SK-N-SH (cell line): Measurements from ENCODE around the gene CNRIP1. TPM values are rescaled to one million over a fixed set of nuclear protein-coding genes. Genes with fewer than 3 reads are reported as not detected.
A peak's percentile ranks its signal among the peaks of the same experiment; 100 is the strongest.

ENCODE experiments used
- CTCF ChIA-PET: fragments of 300-600, 350-600 bp; formaldehyde crosslinking; extraction: SDS; loops from one replicate; lab custom pipeline; 2021; lab: Yijun Ruan, JAX
- POLR2A ChIA-PET: fragments of 350-600 bp; sonication (Branson Sonifier 250); formaldehyde crosslinking; extraction: SDS; loops from one replicate; lab custom pipeline; 2020; ENCODE audit warnings: antibody characterized with exemption, inconsistent platforms; lab: Yijun Ruan, JAX
- DNase-seq: peaks from one replicate; pipeline ENCODE4 v3.0.0; 2012
- H2AFZ ChIP-seq: fragments of 200-600 bp; sonication (generic); 2 replicates; pipeline ENCODE4 v1.8.1; 2016; ENCODE audit warnings: antibody characterized with exemption, mild to moderate bottlenecking, low read depth
- H3F3A ChIP-seq: fragments of 200-600 bp; sonication (generic); replicated peaks from 2 replicates; pipeline ENCODE3; 2016; ENCODE audit warnings: antibody characterized with exemption, mild to moderate bottlenecking; ENCODE audit not compliant: insufficient read depth
- H3K27ac ChIP-seq, 2 experiments: fragments of 200-500 bp in 1 of 2; fragments of 200-600 bp in 1 of 2; sonication (Bioruptor generic) in 1 of 2; sonication (generic), shearing (Covaris generic) in 1 of 2; 2 replicates each; pipeline versions ENCODE4 v1.5.1 to v1.6.1; 2014 to 2016; ENCODE audit warnings: low read depth in 2 of 2, inconsistent platforms in 1 of 2, low read length in 1 of 2, mild to moderate bottlenecking in 1 of 2, mixed read lengths in 1 of 2
- H3K27me3 ChIP-seq: fragments of 200-600 bp; sonication (generic), shearing (Covaris generic); 2 replicates; pipeline ENCODE4 v1.6.1; 2016; ENCODE audit warnings: mixed run types; ENCODE audit not compliant: insufficient read depth
- H3K36me3 ChIP-seq, 2 experiments: fragments of 200-500 bp in 1 of 2; fragments of 200-600 bp in 1 of 2; sonication (Bioruptor generic) in 1 of 2; sonication (generic) in 1 of 2; replicated peaks in 1 of 2; 2 replicates each; pipeline versions ENCODE3 to v1.5.1; 2014 to 2016; ENCODE audit warnings: low read length in 1 of 2, mild to moderate bottlenecking in 1 of 2; ENCODE audit not compliant: insufficient read depth in 2 of 2, control insufficient read depth in 1 of 2
- H3K4me1 ChIP-seq, 2 experiments: fragments of 200-500 bp in 1 of 2; fragments of 200-600 bp in 1 of 2; sonication (Bioruptor generic) in 1 of 2; sonication (generic), shearing (Covaris generic) in 1 of 2; 2 replicates each; pipeline versions ENCODE4 v1.5.1 to v1.6.1; 2014 to 2016; ENCODE audit warnings: low read depth in 1 of 2, low read length in 1 of 2, mixed run types in 1 of 2; ENCODE audit not compliant: insufficient read depth in 2 of 2, control insufficient read depth in 1 of 2
- H3K4me2 ChIP-seq: fragments of 200-600 bp; sonication (generic), shearing (Covaris generic); 2 replicates; pipeline ENCODE4 v1.6.1; 2017; ENCODE audit warnings: mixed run types
- H3K4me3 ChIP-seq, 2 experiments: fragments of 200-500 bp in 1 of 2; fragments of 200-600 bp in 1 of 2; sonication (Bioruptor generic) in 1 of 2; sonication (generic), shearing (Covaris generic) in 1 of 2; 2 replicates each; pipeline versions ENCODE4 v1.5.1 to v1.8.1; 2014 to 2016; ENCODE audit warnings: low read depth in 2 of 2, inconsistent platforms in 1 of 2, low read length in 1 of 2, mild to moderate bottlenecking in 1 of 2, mixed read lengths in 1 of 2, moderate library complexity in 1 of 2
- H3K79me2 ChIP-seq: fragments of 200-600 bp; sonication (generic); 2 replicates; pipeline ENCODE4 v1.8.1; 2017; ENCODE audit warnings: mild to moderate bottlenecking; ENCODE audit not compliant: insufficient read depth
- H3K9ac ChIP-seq: fragments of 200-600 bp; sonication (generic); 2 replicates; pipeline ENCODE4 v1.6.1; 2017; ENCODE audit warnings: mixed run types
- H3K9me2 ChIP-seq: fragments of 200-600 bp; sonication (generic); 2 replicates; pipeline ENCODE4 v1.6.1; 2017; ENCODE audit warnings: mixed run types
- H3K9me3 ChIP-seq: fragments of 200-600 bp; sonication (generic); 2 replicates; pipeline ENCODE4 v1.6.1; 2017; ENCODE audit warnings: mixed run types, mild to moderate bottlenecking, moderate library complexity
- H4K20me1 ChIP-seq: fragments of 200-600 bp; sonication (generic); 2 replicates; pipeline ENCODE4 v1.6.1; 2017; ENCODE audit warnings: mild to moderate bottlenecking, mixed run types; ENCODE audit not compliant: insufficient read depth
- CHD2 ChIP-seq: fragments of 150-350 bp; IDR thresholded peaks from 2 replicates; pipeline ENCODE4 v1.6.1; 2018; ENCODE audit warnings: low read length; ENCODE audit not compliant: partially characterized antibody
- EP300 ChIP-seq, 2 experiments: IDR thresholded peaks; 2 replicates each; pipeline versions ENCODE4 v1.4.0 to v1.6.1; 2012; ENCODE audit warnings: borderline replicate concordance in 1 of 2, low read depth in 1 of 2, low read length in 1 of 2
- FOXM1 ChIP-seq: IDR thresholded peaks from 2 replicates; pipeline ENCODE4 v1.4.0; 2012; ENCODE audit warnings: low read depth, mild to moderate bottlenecking
- GATA2 ChIP-seq: sonication (generic); formaldehyde crosslinking; IDR thresholded peaks from 2 replicates; pipeline ENCODE4 v1.5.0; 2020; ENCODE audit warnings: mild to moderate bottlenecking, missing genetic modification reagents
- IRF3 ChIP-seq: fragments of 150-350 bp; IDR thresholded peaks from 2 replicates; pipeline ENCODE4 v1.6.1; 2016; ENCODE audit warnings: mild to moderate bottlenecking, low read depth, low read length
- RAD21 ChIP-seq: IDR thresholded peaks from 2 replicates; pipeline ENCODE4 v1.6.1; 2012; ENCODE audit warnings: mild to moderate bottlenecking, low read length
- SIN3A ChIP-seq: IDR thresholded peaks from 2 replicates; pipeline ENCODE4 v1.6.1; 2012; ENCODE audit warnings: low read depth, mild to moderate bottlenecking, low read length, moderate library complexity, borderline replicate concordance
- TCF12 ChIP-seq: IDR thresholded peaks from 2 replicates; pipeline ENCODE4 v1.4.0; 2012
- USF2 ChIP-seq: fragments of 150-350 bp; IDR thresholded peaks from 2 replicates; pipeline ENCODE4 v1.6.1; 2017; ENCODE audit warnings: antibody characterized with exemption, low read length, low read depth, borderline replicate concordance
- YY1 ChIP-seq: IDR thresholded peaks from 2 replicates; pipeline ENCODE4 v1.4.0; 2012; ENCODE audit warnings: low read depth, mild to moderate bottlenecking
- WGBS: methylation state at CpG from one replicate; pipeline ENCODE4 v1.1.6; 2017; ENCODE audit warnings: low lambda C conversion rate; 5-methylcytosine and 5-hydroxymethylcytosine counted together
- polyA plus RNA-seq, 3 experiments: library from polyadenylated mRNA; depleted of rRNA; stranded (reverse); fragments of >200 nt; gene quantifications; 2 replicates each; pipeline ENCODE4 v1.2.3, GENCODE V29; 2012

CNRIP1 gene
- polyA plus RNA-seq, 1 of the 3 experiments (the other 2 are of a cell fraction) = 55.5 TPM

GRCh38 chr2:68368654-68369336 lies 49.0 kb upstream of the CNRIP1 start (continued):
- TF ChIP-seq USF2 (no peak), YY1 (no peak)

GRCh38 chr2:68367953-68368653 lies 48.4 kb upstream of the CNRIP1 start:
- no peaks in the 10 kb centered on the region for H4K20me1 ChIP-seq
- 46% methylated on average over 5 of the region's 5 CpGs for WGBS
- CTCF ChIA-PET = no interaction called here
- no peaks in the 10 kb centered on the region for H3K79me2 ChIP-seq
- no peak overlapping the region; the same call in 1 of the 2 replicates for H3K9ac ChIP-seq
- no peaks in the 10 kb centered on the region for H3F3A ChIP-seq
- DNase-seq = no peak
- no peak overlapping the region; the same call in 1 of the 2 replicates for H2AFZ ChIP-seq
- TF ChIP-seq TCF12 (no peak), IRF3 (no peak), GATA2 (CRISPR knock-in tag) (no peak), EP300 (IDR thresholded peaks at IDR 0.05; ENCODE audit: borderline replicate concordance in 1 of 2, low read depth in 1 of 2, low read length in 1 of 2) (no peak), RAD21 (no peak), SIN3A (no peak), CHD2 (no peak), USF2 (no peak), FOXM1 (no peak)
- TF ChIP-seq, all 33 proteins: peak for 0
- no peaks in the 10 kb centered on the region for H3K9me2 ChIP-seq
- H3K9me3 ChIP-seq = no peaks in the 10 kb centered on the region
- no peaks in the 10 kb centered on the region for H3K36me3 ChIP-seq
- H3K4me3 ChIP-seq = no peak overlapping the region
- peak overlapping the region; percentile 52; the same call in 1 of the 2 replicates for H3K4me2 ChIP-seq
- no peaks in the 10 kb centered on the region for H3K4me1 ChIP-seq
- H3K27ac ChIP-seq = peak overlapping the region in 1 of 2 experiments; percentile 20; a peak in 2 of 4 replicates
- no peaks in the 10 kb centered on the region for H3K27me3 ChIP-seq
- POLR2A ChIA-PET = no interaction called here
